Sigmoid colon (tissue), 7 donors: Measurements from ENCODE around the gene CDK11B. TPM values are rescaled to one million over a fixed set of nuclear protein-coding genes. Genes with fewer than 3 reads are reported as not detected.

Source experiments
- DNase-seq: peaks from one replicate; pipeline ENCODE4 v3.0.0-alpha.2; 2019
- H3K27ac ChIP-seq, 4 donors: fragments of 200-600 bp; sonication (generic); one replicate each; pipeline ENCODE4 v1.5.1; 2016 to 2019; ENCODE audit warnings: mild to moderate bottlenecking in 1 of 4
- H3K27me3 ChIP-seq, 3 donors: fragments of 200-600 bp; sonication (generic); one replicate each; pipeline ENCODE4 v1.5.1; 2019; ENCODE audit warnings: mild to moderate bottlenecking in 1 of 3
- H3K36me3 ChIP-seq, 4 donors: fragments of 200-600 bp; sonication (generic); one replicate each; pipeline ENCODE4 v1.5.1; 2016 to 2019
- H3K4me1 ChIP-seq, 4 donors: fragments of 200-600 bp; sonication (generic); one replicate each; pipeline ENCODE4 v1.5.1; 2017 to 2019
- H3K4me3 ChIP-seq, 4 donors: fragments of 200-600 bp; sonication (generic); one replicate each; pipeline ENCODE4 v1.5.1; 2017 to 2019; ENCODE audit warnings: mild to moderate bottlenecking in 2 of 4, moderate library complexity in 1 of 4
- H3K9me3 ChIP-seq, 4 donors: fragments of 200-600 bp in 3 of 4; sonication (generic) in 3 of 4; one replicate each; pipeline versions ENCODE4 v1.5.1 to v1.6.1; 2013 to 2019
- EP300 ChIP-seq, 4 donors: sonication (generic); formaldehyde crosslinking; IDR thresholded peaks; one replicate each; pipeline ENCODE4 v1.6.1; 2017; ENCODE audit warnings: antibody characterized with exemption in 4 of 4
- POLR2A ChIP-seq, 2 donors: fragments of 450-650 bp; IDR thresholded peaks; one replicate each; pipeline ENCODE4 v1.6.1; 2016; ENCODE audit warnings: antibody characterized with exemption in 2 of 2, mild to moderate bottlenecking in 2 of 2, moderate library complexity in 2 of 2
- POLR2AphosphoS5 ChIP-seq, 4 donors: sonication (generic); formaldehyde crosslinking; IDR thresholded peaks; one replicate each; pipeline ENCODE4 v1.6.1; 2017; ENCODE audit warnings: antibody characterized with exemption in 4 of 4
- WGBS, 2 donors: extraction: QIAGEN DNeasy Blood & Tissue Kit; methylation state at CpG; one replicate each; pipeline ENCODE4 v1.1.7; 2013; 5-methylcytosine and 5-hydroxymethylcytosine counted together
- intact Hi-C: fragments of 100-400 bp; cut with DNase I; formaldehyde crosslinking; loops from one replicate; pipeline ENCODE4 v1.15.1; 2023
- polyA plus RNA-seq, 3 donors: library from polyadenylated mRNA; stranded (reverse); fragments of 200-250 nt; gene quantifications; one replicate each; pipeline ENCODE4 v1.2.3, GENCODE V29; 2013
- total RNA-seq, 4 donors: library from RNA; depleted of rRNA; stranded (reverse); fragments of >200 nt; gene quantifications; one replicate each; pipeline ENCODE4 v1.1.0, GENCODE V29; 2016
- TF ChIP-seq, protein P1 (sequence below), 4 experiments: fragments of 450-650 bp in 3 of 4; fragments of 200-600 bp in 1 of 4; IDR thresholded peaks; one replicate each; pipeline ENCODE4 v1.5.1; 2016 to 2019; ENCODE audit warnings: antibody characterized with exemption in 4 of 4, mild to moderate bottlenecking in 3 of 4, moderate library complexity in 2 of 4
- donor health status: healthy with polysubstance abuse.
- donor health status: Bipolar disorder and iron deficiency.
- donor health status: healthy.

The CDK11B gene
- total and polyA plus RNA-seq, 7 donors, result 23.9 to 51.0 (median 30.5) TPM

DNA sequence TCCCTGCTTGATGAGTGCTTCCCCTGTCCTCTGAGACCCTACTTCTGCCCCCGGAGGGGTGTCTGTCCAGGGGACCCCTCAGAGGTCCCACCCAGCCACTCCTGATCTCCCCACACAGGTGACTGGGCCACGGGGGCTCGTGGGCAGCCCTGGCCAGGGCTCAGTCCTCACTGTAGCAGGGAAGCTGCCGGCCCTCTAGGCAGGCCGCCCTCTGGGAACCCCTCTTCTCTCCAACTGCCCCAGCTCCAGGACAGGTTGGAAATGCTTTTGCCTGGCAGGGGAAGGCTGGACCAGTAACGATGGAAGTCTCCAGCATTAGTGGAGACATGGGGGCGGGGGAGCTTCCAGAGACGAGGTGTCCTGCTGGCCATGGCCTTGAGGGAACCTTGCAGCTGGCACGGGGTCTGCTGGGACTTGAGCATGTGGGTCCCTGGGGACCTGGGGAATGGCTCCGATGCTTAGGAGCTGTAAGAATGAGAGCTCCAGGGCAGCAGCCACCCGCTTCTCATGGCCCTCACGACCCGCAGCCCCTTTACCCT lies 55.8 kb downstream of the CDK11B start:
- H3K9me3 ChIP-seq, result no peaks in the 10 kb centered on the region
- H3K27me3 ChIP-seq, result peaks cover 22 to 66% (median 42%) of the 10 kb centered on the region in 3 donors
- H3K4me3 ChIP-seq, result no peak overlapping the region
- WGBS, 2 donors, result 67 to 82% methylated on average over 13 of the region's 13 CpGs
- intact Hi-C loops, result no loop called here
- H3K27ac ChIP-seq, result no peak overlapping the region
- TF ChIP-seq EP300 (IDR thresholded peaks at IDR 0.05) (no peak), POLR2AphosphoS5 (IDR thresholded peaks at IDR 0.05) (no peak), POLR2A (IDR thresholded peaks at IDR 0.05) (no peak)
- TF ChIP-seq, protein P1, sequence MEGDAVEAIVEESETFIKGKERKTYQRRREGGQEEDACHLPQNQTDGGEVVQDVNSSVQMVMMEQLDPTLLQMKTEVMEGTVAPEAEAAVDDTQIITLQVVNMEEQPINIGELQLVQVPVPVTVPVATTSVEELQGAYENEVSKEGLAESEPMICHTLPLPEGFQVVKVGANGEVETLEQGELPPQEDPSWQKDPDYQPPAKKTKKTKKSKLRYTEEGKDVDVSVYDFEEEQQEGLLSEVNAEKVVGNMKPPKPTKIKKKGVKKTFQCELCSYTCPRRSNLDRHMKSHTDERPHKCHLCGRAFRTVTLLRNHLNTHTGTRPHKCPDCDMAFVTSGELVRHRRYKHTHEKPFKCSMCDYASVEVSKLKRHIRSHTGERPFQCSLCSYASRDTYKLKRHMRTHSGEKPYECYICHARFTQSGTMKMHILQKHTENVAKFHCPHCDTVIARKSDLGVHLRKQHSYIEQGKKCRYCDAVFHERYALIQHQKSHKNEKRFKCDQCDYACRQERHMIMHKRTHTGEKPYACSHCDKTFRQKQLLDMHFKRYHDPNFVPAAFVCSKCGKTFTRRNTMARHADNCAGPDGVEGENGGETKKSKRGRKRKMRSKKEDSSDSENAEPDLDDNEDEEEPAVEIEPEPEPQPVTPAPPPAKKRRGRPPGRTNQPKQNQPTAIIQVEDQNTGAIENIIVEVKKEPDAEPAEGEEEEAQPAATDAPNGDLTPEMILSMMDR (IDR thresholded peaks at IDR 0.05), result no peak
- no peak for DNase-seq
- H3K36me3 ChIP-seq, result no peaks in the 10 kb centered on the region
- peaks cover 0 to 19% (median 14%) of the 10 kb centered on the region in 4 donors for H3K4me1 ChIP-seq

DNA sequence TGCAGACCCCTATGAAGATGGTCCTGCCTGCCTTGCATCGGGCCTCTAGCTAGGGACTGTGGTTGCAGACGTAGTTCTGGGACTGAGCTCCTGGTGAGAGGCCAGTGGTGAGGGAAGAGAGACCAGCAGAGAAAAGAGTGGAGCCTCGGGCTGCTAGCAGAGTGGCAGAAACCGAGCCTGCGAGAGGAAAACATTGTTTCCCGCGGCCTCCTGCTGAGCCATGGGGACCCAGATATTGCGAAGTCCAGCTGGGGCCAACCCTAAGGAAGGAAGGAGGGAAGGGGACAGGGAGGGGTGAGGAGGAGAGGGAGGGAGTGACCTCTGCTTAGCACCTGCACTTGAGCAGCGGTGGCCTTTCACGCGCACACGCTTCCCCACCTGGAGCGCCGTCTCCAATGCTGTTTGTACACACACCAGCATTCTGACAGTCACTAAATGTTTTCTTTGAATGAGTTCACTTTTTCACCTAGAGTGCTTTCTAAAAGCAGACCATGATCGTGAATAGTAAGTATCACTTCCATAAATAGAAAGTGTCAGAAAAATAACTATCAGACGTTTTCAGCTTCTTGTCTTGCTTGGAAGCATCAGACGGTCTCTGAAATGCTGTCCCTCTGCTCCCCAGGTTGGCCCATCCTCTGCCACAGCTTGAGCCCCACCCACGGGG lies 56.4 kb downstream of the CDK11B start:
- intact Hi-C loops, result no loop called here
- 56 to 62% methylated on average over 18 of the region's 18 CpGs for WGBS, 2 donors
- no peak overlapping the region for H3K4me3 ChIP-seq
- TF ChIP-seq, protein P1 (IDR thresholded peaks at IDR 0.05), result no peak
- TF ChIP-seq POLR2AphosphoS5 (IDR thresholded peaks at IDR 0.05) (no peak), POLR2A (IDR thresholded peaks at IDR 0.05) (no peak), EP300 (IDR thresholded peaks at IDR 0.05) (no peak)
- no peaks in the 10 kb centered on the region for H3K9me3 ChIP-seq
- H3K27me3 ChIP-seq, result peaks cover 28 to 72% (median 48%) of the 10 kb centered on the region in 3 donors
- no peak for DNase-seq
- no peaks in the 10 kb centered on the region for H3K36me3 ChIP-seq
- H3K4me1 ChIP-seq, result peaks cover 0 to 19% (median 14%) of the 10 kb centered on the region in 4 donors
- H3K27ac ChIP-seq, result no peak overlapping the region

DNA sequence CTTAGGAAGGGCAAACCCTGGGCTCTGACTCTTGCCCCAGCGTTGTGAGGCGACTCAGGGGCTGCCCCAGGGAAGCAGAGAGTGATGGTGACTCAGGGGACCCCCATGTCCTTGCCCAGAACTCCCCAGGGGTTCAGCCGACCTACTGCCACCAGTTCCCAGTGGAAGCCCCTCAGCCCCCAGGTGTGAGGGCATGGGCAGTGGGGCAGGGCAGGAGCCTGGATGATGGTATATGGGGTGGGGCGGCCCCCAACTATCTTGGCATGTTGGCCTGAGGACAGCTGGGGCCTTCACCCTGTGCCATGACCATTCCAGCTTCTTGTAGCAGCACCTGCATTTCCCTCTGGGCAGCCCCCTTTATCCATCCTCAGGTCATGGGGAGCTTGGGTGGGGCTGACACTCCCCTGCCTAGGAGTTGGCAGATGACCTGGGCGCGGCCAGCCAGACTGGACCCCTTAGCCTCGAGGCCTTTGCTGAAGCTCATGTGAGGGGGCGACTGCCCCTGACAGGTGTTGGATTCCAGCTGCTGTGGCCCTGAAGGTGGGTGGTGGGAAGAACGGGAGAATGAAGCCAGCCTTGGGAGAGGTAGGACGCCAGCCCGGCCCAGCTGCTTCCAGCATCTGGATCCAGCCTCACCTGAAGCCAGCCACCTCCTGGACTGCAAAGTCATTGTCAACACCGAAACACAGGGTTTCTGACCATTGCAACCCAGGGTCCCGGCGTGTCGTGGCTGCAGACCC lies 57.1 kb downstream of the CDK11B start:
- peaks cover 31 to 80% (median 55%) of the 10 kb centered on the region in 3 donors for H3K27me3 ChIP-seq
- TF ChIP-seq, protein P1 (IDR thresholded peaks at IDR 0.05), result no peak
- TF ChIP-seq POLR2AphosphoS5 (IDR thresholded peaks at IDR 0.05) (no peak), EP300 (IDR thresholded peaks at IDR 0.05) (no peak), POLR2A (IDR thresholded peaks at IDR 0.05) (no peak)
- H3K27ac ChIP-seq, result no peak overlapping the region
- intact Hi-C loops, result no loop called here
- DNase-seq, result no peak
- peaks cover 0 to 19% (median 14%) of the 10 kb centered on the region in 4 donors for H3K4me1 ChIP-seq
- H3K4me3 ChIP-seq, result no peak overlapping the region
- no peaks in the 10 kb centered on the region for H3K36me3 ChIP-seq
- WGBS, 2 donors, result 85 to 90% methylated on average over 15 of the region's 15 CpGs
- H3K9me3 ChIP-seq, result no peaks in the 10 kb centered on the region

DNA sequence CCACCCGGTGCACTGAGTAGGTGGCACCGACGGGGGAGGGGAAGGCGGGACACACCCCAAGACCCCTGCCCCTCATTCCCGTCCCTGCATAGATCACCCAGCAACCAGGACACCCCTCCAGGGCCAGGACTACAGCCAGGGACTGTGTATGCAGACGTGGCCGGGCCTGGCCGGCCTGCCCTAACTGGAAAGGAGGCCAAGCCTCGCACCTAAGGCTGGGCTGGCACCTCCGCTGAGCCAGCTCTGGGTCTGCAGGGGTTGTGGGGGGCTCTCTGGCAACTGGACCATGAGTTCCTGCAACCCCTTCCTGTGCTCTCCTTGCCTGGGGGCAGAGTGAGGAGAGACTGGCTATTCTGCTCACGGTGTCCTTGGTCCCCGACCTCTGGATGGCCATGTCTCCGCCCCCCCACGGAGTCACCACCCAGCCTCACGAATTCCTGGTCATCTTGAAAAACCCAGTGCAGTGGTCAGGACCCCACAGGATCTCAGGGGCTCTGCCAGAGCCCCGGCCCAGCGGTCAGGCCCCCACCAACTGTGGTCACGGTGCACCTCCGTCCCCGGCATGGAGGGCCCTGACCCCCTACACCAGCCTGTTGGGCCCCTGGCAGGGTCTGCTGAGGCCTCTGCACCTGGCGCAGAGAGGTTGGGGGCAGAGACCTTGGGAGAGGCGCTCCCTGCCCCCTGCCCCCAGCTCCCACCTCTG lies 57.8 kb downstream of the CDK11B start:
- WGBS, 2 donors, result 70 to 81% methylated on average over 22 of the region's 22 CpGs

More for the DNA sequence above, 57.8 kb downstream of the CDK11B start:
- peaks cover 31 to 85% (median 55%) of the 10 kb centered on the region in 3 donors for H3K27me3 ChIP-seq
- intact Hi-C loops, result no loop called here
- H3K4me1 ChIP-seq, result peaks cover 0 to 19% (median 14%) of the 10 kb centered on the region in 4 donors
- no peaks in the 10 kb centered on the region for H3K9me3 ChIP-seq
- H3K4me3 ChIP-seq, result no peak overlapping the region
- no peak for DNase-seq
- H3K27ac ChIP-seq, result no peak overlapping the region
- TF ChIP-seq POLR2AphosphoS5 (IDR thresholded peaks at IDR 0.05), result no peak
- H3K36me3 ChIP-seq, result no peaks in the 10 kb centered on the region
